Cardiac muscle cell (in vitro differentiated cells and primary cell): ENCODE results near the gene HACD3. TPM values are rescaled to one million over a fixed set of nuclear protein-coding genes. Genes with fewer than 3 reads are reported as not detected.

Experiments used
- DNase-seq, 2 donors: peaks; one replicate each; pipeline versions ENCODE4 v3.0.0 to v3.0.0-alpha.2; 2010 to 2017; ENCODE audit warnings: low read depth in 1 of 2, low spot score in 1 of 2
- H3K27ac ChIP-seq: fragments of 200-600 bp; sonication (generic); 2 replicates; pipeline ENCODE4 v1.5.1; 2016
- H3K27me3 ChIP-seq: fragments of 200-600 bp; sonication (generic); 2 replicates; pipeline ENCODE4 v1.6.0; 2016; ENCODE audit warnings: control low read depth
- H3K36me3 ChIP-seq: fragments of 200-600 bp; sonication (generic); 2 replicates; pipeline ENCODE4 v1.5.1; 2016; ENCODE audit warnings: control low read depth
- H3K4me1 ChIP-seq: fragments of 200-600 bp; sonication (generic); 2 replicates; pipeline ENCODE4 v1.8.1; 2017; ENCODE audit warnings: low read depth, mild to moderate bottlenecking, mixed run types
- H3K4me3 ChIP-seq: fragments of 200-600 bp; sonication (generic); 2 replicates; pipeline ENCODE4 v1.5.1; 2016; ENCODE audit warnings: mild to moderate bottlenecking
- H3K9me3 ChIP-seq: fragments of 200-600 bp; sonication (generic); 2 replicates; pipeline ENCODE4 v1.5.1; 2017; ENCODE audit warnings: low read depth, mild to moderate bottlenecking, control low read depth
- CTCF ChIP-seq: IDR thresholded peaks from 2 replicates; pipeline ENCODE4 v1.5.1; 2012; ENCODE audit warnings: low read depth, mild to moderate bottlenecking, low read length
- polyA plus RNA-seq: library from polyadenylated mRNA; unstranded; fragments of >200 nt; fragmentation: Nextera tagmentation; extraction: Ambion mirVana; gene quantifications from 2 replicates; pipeline ENCODE4 v1.2.1, GENCODE V29; 2016
- total RNA-seq: library from RNA; depleted of rRNA; stranded (reverse); fragments of >200 nt; gene quantifications from 2 replicates; pipeline ENCODE4 v1.2.3, GENCODE V29; 2016

HACD3 gene
- total RNA-seq = 67.8 and 81.3 TPM in 2 replicates
- polyA plus RNA-seq = 120 and 126 TPM in 2 replicates

GRCh38 chr15:65530318-65531111, at the start of gene HACD3:
Gene HACD3 (plus strand): TSS chr15:65530463. CDS start chr15:65530632, 169 bp downstream.
- TF ChIP-seq CTCF = no peak
- Histone ChIP-seq H3K36me3 (no peaks in the 10 kb centered on the region), H3K4me3 (peak within 1 kb of the TSS; percentile 42), H3K27ac (peak within 1 kb of the TSS; percentile 90), H3K27me3 (no peaks in the 10 kb centered on the region), H3K4me1 (peaks cover 5% of the 10 kb centered on the region), H3K9me3 (no peaks in the 10 kb centered on the region)
- peak; percentile 86 to 92 for DNase-seq

- no peak for TF ChIP-seq CTCF
- no peaks in the 10 kb centered on the region for H3K4me1 ChIP-seq
- DNase-seq = no peak
- H3K4me3 ChIP-seq = no peak overlapping the region
- peaks cover 50% of the 10 kb centered on the region for H3K36me3 ChIP-seq
- no peaks in the 10 kb centered on the region for H3K9me3 ChIP-seq
- H3K27me3 ChIP-seq = no peaks in the 10 kb centered on the region
- no peak overlapping the region for H3K27ac ChIP-seq
Measured at GRCh38 chr15:65484876-65485275, 45.4 kb upstream of the HACD3 start.

GRCh38 chr15:65494076-65494475, 36.2 kb upstream of the HACD3 start:
- no peak for TF ChIP-seq CTCF
- no peak for DNase-seq
- H3K27ac ChIP-seq = no peak overlapping the region
- no peaks in the 10 kb centered on the region for H3K4me1 ChIP-seq
- H3K9me3 ChIP-seq = no peaks in the 10 kb centered on the region
- H3K4me3 ChIP-seq = no peak overlapping the region
- H3K36me3 ChIP-seq = peaks cover 30% of the 10 kb centered on the region
- H3K27me3 ChIP-seq = no peaks in the 10 kb centered on the region

GRCh38 chr15:65509321-65509720, 20.9 kb upstream of the HACD3 start:
- Histone ChIP-seq H3K27me3 (no peaks in the 10 kb centered on the region), H3K36me3 (peaks cover 33% of the 10 kb centered on the region), H3K4me1 (no peaks in the 10 kb centered on the region)

GRCh38 chr15:65512189-65512588, 18.1 kb upstream of the HACD3 start:
- peak in 1 of 2 donors; percentile 16 for DNase-seq
- H3K9me3 ChIP-seq = no peaks in the 10 kb centered on the region
- no peaks in the 10 kb centered on the region for H3K27me3 ChIP-seq
- no peak overlapping the region for H3K27ac ChIP-seq
- no peak for TF ChIP-seq CTCF
- H3K4me1 ChIP-seq = peaks cover 10% of the 10 kb centered on the region
- no peak overlapping the region for H3K4me3 ChIP-seq
- peaks cover 27% of the 10 kb centered on the region for H3K36me3 ChIP-seq

More at GRCh38 chr15:65509321-65509720, 20.9 kb upstream of the HACD3 start:
- Histone ChIP-seq H3K4me3 (no peak overlapping the region), H3K27ac (no peak overlapping the region), H3K9me3 (no peaks in the 10 kb centered on the region)
- TF ChIP-seq CTCF = no peak
- no peak for DNase-seq
